ENCODE data around the gene AAK1. TPM values are rescaled to one million over a fixed set of nuclear protein-coding genes. Genes with fewer than 3 reads are reported as not detected.

Gene AAK1
- total and polyA plus RNA-seq, 10 of the 15 experiments (the other 5 are each of a cell fraction or from before 2014, with no cell fraction given) = 2.9 to 41.4 (median 17.5) TPM

- ChIA-PET CTCF (interaction anchor here (0.8 kb wide), 1 partner anchor 122 kb away, joined by 3 read pairs; no protein-coding TSS in a partner anchor), SMC1A (ENCODE audit: uncharacterized antibody, unreplicated experiment) (interaction anchor here (0.7 kb wide), 1 partner anchor 41 kb away, joined by 3 read pairs; no protein-coding TSS in a partner anchor), RAD21 (ENCODE audit: unreplicated experiment) (no interaction called here), POLR2A (interaction anchor here (0.7 kb wide), 1 partner anchor 13 kb away, joined by 3 read pairs; no protein-coding TSS in a partner anchor)
- FAIRE-seq (no peak), DNase-seq (ENCODE audit: low read depth, low spot score) (no peak), ATAC-seq (peak; percentile 93)
- Histone ChIP-seq H4K20me1 (ENCODE audit: control insufficient read depth, insufficient read depth) (no peaks in the 10 kb centered on the region), H3K27me3 (replicated peaks in 1 of 2; ENCODE audit: control insufficient read depth in 2 of 2, insufficient read depth in 2 of 2, low read length in 1 of 2) (no peaks in the 10 kb centered on the region), H3K4me1 (ENCODE audit: control insufficient read depth, insufficient read depth, low read length) (no peaks in the 10 kb centered on the region; the same call in 1 of the 2 replicates), H2AFZ (ENCODE audit: control insufficient read depth, low read depth, low read length) (no peak overlapping the region), H3K79me2 (ENCODE audit: control insufficient read depth, insufficient read depth, low read length) (no peaks in the 10 kb centered on the region), H3K4me2 (ENCODE audit: control insufficient read depth, insufficient read depth) (no peak overlapping the region), H3K9ac (ENCODE audit: control insufficient read depth, insufficient read depth, low read length) (no peak overlapping the region), H3K9me3 (replicated peaks; ENCODE audit: control insufficient read depth, insufficient read depth, low read length) (no peaks in the 10 kb centered on the region), H3K27ac (ENCODE audit: control insufficient read depth, insufficient read depth) (no peak overlapping the region), H3K4me3 (no peak overlapping the region), H3K36me3 (ENCODE audit: control insufficient read depth in 2 of 2, insufficient read depth in 2 of 2, low read length in 1 of 2) (no peaks in the 10 kb centered on the region)
- TF ChIP-seq POU2F2 (IDR thresholded peaks at IDR 0.05; ENCODE audit: borderline replicate concordance, low read depth, low read length) = no peak
- peak; percentile 28; the same call in 1 of the 2 replicates for TF ChIP-seq ZBTB40 (IDR thresholded peaks at IDR 0.05; ENCODE audit: borderline replicate concordance)
- intact Hi-C loops (cut with micrococcal nuclease; ENCODE audit: unreplicated experiment) = no loop called here
- in situ Hi-C loops (cut with MboI) = no loop called here
- no TSS peak for BruUV-seq (replicated peaks)
- WGBS (ENCODE audit: insufficient coverage, insufficient replicate concordance, low lambda C conversion rate, missing lambda C conversion rate) = 39% methylated on average over 5 of the region's 5 CpGs
Observed at GRCh38 chr2:69685321-69686048, 41.9 kb upstream of the AAK1 start.

Data from GM12878 (cell line).